Fibroblast of mammary gland (primary cell): Measurements from ENCODE around the gene MCU.
A peak's percentile ranks its signal among the peaks of the same experiment; 100 is the strongest.

ENCODE experiments used
- DNase-seq: peaks from one replicate; pipeline ENCODE4 v3.0.0-alpha.2; 2010; ENCODE audit warnings: low read depth
- H3K4me3 ChIP-seq: 2 replicates; pipeline ENCODE4 v1.5.1; 2011; ENCODE audit warnings: low read depth, mild to moderate bottlenecking, low read length, moderate library complexity; ENCODE audit not compliant: control insufficient read depth
- TF ChIP-seq, protein P1 (sequence below): conservative IDR thresholded peaks from 2 replicates; pipeline ENCODE4 v1.5.1; 2011; ENCODE audit warnings: low read depth, low read length, inconsistent platforms; ENCODE audit not compliant: control insufficient read depth, insufficient read depth

The MCU gene

DNA sequence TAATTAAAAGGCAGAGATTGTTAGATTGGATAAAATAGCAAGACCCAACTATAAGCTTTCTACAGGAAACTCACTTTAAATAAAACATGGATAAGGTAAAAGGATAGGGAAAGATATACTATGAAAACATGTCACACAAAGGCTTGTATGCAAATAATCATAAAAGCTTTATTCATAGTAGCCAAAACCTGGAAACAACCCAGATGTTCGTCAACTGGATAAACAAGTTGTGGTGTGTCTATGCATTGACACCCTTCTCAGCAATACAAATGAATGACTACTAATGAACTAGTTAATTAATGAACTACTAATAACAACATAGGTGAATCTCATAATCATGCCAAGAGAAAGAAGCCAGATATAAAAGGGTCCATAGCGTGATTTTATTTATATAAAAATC, 163.8 kb downstream of the MCU start:
- TF ChIP-seq, protein P1, sequence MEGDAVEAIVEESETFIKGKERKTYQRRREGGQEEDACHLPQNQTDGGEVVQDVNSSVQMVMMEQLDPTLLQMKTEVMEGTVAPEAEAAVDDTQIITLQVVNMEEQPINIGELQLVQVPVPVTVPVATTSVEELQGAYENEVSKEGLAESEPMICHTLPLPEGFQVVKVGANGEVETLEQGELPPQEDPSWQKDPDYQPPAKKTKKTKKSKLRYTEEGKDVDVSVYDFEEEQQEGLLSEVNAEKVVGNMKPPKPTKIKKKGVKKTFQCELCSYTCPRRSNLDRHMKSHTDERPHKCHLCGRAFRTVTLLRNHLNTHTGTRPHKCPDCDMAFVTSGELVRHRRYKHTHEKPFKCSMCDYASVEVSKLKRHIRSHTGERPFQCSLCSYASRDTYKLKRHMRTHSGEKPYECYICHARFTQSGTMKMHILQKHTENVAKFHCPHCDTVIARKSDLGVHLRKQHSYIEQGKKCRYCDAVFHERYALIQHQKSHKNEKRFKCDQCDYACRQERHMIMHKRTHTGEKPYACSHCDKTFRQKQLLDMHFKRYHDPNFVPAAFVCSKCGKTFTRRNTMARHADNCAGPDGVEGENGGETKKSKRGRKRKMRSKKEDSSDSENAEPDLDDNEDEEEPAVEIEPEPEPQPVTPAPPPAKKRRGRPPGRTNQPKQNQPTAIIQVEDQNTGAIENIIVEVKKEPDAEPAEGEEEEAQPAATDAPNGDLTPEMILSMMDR = no peak
- DNase-seq = no peak
- H3K4me3 ChIP-seq = no peak overlapping the region

DNA sequence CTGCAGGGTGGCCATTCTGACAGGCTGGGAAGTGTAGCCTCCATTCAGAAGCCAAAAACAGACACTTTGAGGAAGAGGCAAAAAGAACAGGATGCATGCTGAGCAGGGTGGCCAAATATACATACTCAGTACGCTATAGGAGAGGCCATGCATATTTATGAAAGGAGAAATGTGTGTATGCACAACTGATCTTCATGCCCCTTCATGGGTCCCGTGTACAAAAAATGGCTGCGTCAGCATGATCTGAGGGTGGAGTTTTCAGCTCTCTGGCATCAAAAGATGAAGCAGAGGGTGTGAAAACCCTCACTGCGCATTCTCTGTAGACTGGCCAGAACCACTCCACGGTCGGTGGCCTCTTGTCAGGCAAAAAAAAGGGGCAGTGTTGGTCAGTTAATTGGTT, 166.1 kb downstream of the MCU start:
- H3K4me3 ChIP-seq = no peak overlapping the region
- DNase-seq = no peak
- TF ChIP-seq, protein P1 = no peak

DNA sequence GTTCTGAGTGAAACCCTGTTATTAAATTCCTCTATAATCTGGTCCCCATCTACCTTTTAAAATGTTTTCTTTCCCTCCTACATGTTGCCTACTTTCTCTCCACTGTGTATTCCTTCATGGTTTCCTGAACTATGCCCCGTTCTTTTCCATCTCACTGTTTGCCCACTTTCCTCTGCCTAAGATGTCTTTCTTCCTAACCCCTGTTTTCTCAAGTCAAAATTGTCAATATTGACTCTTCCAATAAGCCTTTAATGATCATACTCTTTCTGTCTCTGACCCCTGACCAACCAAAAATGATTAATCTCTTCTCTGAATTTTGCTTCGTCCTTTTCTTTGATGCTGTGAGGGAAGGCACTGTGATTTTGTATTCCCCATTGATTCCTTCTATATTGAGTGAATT, 171.0 kb downstream of the MCU start:
- DNase-seq = no peak
- TF ChIP-seq, protein P1 = no peak
- H3K4me3 ChIP-seq = no peak overlapping the region

DNA sequence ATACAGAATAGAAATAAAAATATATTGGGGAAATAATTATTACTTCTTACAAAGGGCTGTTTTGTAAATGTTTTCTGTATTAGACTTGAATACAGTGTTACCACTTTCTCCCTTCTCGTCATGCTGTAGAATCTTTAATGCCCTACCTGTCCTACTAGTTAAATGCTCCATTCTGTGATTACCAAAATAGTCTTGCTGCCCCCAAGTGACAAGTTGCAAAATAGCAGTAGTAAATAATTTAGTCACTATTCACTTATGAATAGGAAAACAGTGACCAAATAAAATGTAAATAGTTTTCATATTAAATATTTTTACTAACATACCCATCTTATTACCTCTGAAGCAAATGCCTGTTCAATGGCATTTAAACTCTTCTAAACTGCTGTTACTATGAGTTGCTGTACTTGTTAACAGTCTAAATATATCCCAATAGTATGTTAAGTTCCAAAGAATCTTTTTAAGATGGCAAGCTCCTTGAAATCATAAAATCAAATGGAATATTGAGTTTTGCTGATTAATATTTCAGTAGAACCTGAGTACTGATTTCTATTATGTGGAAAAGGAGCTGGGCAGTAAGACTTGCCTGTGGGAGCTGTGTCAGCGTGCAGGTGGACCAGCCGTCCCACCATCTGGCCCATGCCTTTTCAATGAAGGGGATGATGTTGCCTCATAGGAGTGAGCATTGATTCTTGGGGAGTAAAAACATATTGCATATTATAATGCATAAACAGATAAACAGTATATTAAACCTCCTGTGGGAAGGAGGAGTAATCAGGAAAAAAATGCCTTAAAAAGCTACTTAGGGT, 183.5 kb downstream of the MCU start:
- DNase-seq = peak; percentile 43
- TF ChIP-seq, protein P1 = peak; percentile 54
- H3K4me3 ChIP-seq = no peak overlapping the region

DNA sequence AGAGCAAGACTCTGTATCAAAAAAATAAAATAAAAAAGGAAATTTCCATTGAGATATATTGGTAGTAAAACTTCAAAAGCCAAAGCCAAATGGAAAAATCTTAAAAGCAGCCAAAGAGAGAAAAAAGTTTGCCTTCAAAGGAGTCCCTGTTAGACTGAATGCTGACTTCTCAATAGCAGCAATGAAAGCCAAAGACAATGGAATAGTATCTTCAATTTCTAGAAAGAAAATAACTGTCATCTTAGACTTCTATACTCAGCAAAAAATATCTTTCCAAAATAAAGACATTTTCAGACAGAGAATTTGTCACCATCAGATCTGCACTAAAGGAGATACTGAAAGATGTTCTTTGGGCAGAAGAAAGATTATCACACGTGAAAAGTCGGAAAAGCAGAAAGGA, 187.3 kb downstream of the MCU start:
- DNase-seq = no peak
- no peak overlapping the region for H3K4me3 ChIP-seq
- TF ChIP-seq, protein P1 = no peak

DNA sequence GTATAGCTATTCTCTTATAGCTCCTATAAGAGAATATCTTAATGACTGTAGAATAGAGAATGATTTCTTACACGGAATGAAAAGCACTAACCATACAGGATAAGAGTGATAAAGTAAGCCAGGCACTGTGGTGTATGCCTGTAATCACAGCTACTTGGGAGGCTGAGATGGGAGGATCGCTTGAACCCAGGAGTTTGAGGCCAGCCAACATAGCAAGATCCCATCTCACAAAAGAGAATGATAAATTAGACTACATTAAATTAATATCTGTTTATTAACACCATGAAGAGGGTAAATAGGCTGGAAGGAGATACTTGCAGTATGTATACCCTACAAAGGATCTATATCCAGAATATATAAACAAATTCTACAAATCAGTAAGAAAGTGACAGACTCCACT, 189.3 kb downstream of the MCU start:
- TF ChIP-seq, protein P1 = no peak
- H3K4me3 ChIP-seq = no peak overlapping the region
- DNase-seq = no peak
